Mesendoderm (in vitro differentiated cells): ENCODE results near the gene NPLOC4.
"Not testable (repeated sequence)": the region's sequence is repeated elsewhere in the genome, so short reads cannot be mapped to it uniquely, and the experiment has no call there.

Experiments used
- DNase-seq: peaks from one replicate; pipeline ENCODE4 v3.0.0; 2013
- H2AK5ac ChIP-seq: 2 replicates; pipeline ENCODE4 v1.6.1; 2013; ENCODE audit warnings: low read length, inconsistent platforms
- H2BK120ac ChIP-seq: 2 replicates; pipeline ENCODE4 v1.6.1; 2013; ENCODE audit warnings: low read depth, mild to moderate bottlenecking, low read length, moderate library complexity, mixed read lengths
- H2BK15ac ChIP-seq: replicated peaks from 2 replicates; pipeline ENCODE4 v1.6.1; 2013; ENCODE audit warnings: low read depth, mild to moderate bottlenecking, moderate library complexity
- H2BK5ac ChIP-seq: 2 replicates; pipeline ENCODE4 v1.6.1; 2013; ENCODE audit warnings: low read length, inconsistent platforms
- H3K18ac ChIP-seq: 2 replicates; pipeline ENCODE4 v1.6.1; 2013; ENCODE audit warnings: mild to moderate bottlenecking, low read length, mixed read lengths
- H3K23ac ChIP-seq: one replicate; pipeline ENCODE4 v1.6.1; 2013; ENCODE audit warnings: low read length
- H3K27ac ChIP-seq: 2 replicates; pipeline ENCODE4 v1.5.1; 2013; ENCODE audit warnings: low read depth, mild to moderate bottlenecking, inconsistent platforms, low read length, moderate library complexity
- H3K27me3 ChIP-seq: 2 replicates; pipeline ENCODE4 v1.6.1; 2013; ENCODE audit warnings: low read length, control low read depth, mild to moderate bottlenecking, inconsistent platforms; ENCODE audit not compliant: insufficient read depth, poor library complexity
- H3K36me3 ChIP-seq: 2 replicates; pipeline ENCODE4 v1.6.1; 2013; ENCODE audit warnings: low read length, inconsistent platforms; ENCODE audit not compliant: control insufficient read depth, insufficient read depth
- H3K4ac ChIP-seq: one replicate; pipeline ENCODE4 v1.6.1; 2013; ENCODE audit warnings: low read depth, mild to moderate bottlenecking, low read length, moderate library complexity
- H3K4me1 ChIP-seq: 2 replicates; pipeline ENCODE4 v1.6.1; 2013; ENCODE audit warnings: low read depth, low read length, inconsistent platforms; ENCODE audit not compliant: control insufficient read depth
- H3K4me2 ChIP-seq: 2 replicates; pipeline ENCODE4 v1.6.1; 2013; ENCODE audit warnings: low read length
- H3K4me3 ChIP-seq: 2 replicates; pipeline ENCODE4 v1.5.1; 2013; ENCODE audit warnings: mild to moderate bottlenecking, low read length
- H3K56ac ChIP-seq: one replicate; pipeline ENCODE4 v1.6.1; 2013; ENCODE audit warnings: low read length
- H3K79me1 ChIP-seq: 2 replicates; pipeline ENCODE4 v1.6.1; 2013; ENCODE audit warnings: low read length, inconsistent platforms
- H3K79me2 ChIP-seq: 2 replicates; pipeline ENCODE4 v1.6.1; 2013; ENCODE audit warnings: mild to moderate bottlenecking, low read length; ENCODE audit not compliant: control insufficient read depth, insufficient read depth
- H3K9ac ChIP-seq: 2 replicates; pipeline ENCODE4 v1.6.1; 2013; ENCODE audit warnings: low read length, inconsistent platforms
- H4K5ac ChIP-seq: one replicate; pipeline ENCODE4 v1.6.1; 2013; ENCODE audit warnings: low read length
- H4K8ac ChIP-seq: one replicate; pipeline ENCODE4 v1.6.1; 2013; ENCODE audit warnings: low read depth, mild to moderate bottlenecking, control low read depth, low read length, moderate library complexity
- WGBS: extraction: QIAGEN DNeasy Blood & Tissue Kit; methylation state at CpG from one replicate; pipeline ENCODE4 v1.1.7; 2013; ENCODE audit warnings: low lambda C conversion rate, missing lambda C conversion rate; ENCODE audit not compliant: insufficient coverage; ENCODE audit errors: extremely low coverage; 5-methylcytosine and 5-hydroxymethylcytosine counted together

The NPLOC4 gene

DNA sequence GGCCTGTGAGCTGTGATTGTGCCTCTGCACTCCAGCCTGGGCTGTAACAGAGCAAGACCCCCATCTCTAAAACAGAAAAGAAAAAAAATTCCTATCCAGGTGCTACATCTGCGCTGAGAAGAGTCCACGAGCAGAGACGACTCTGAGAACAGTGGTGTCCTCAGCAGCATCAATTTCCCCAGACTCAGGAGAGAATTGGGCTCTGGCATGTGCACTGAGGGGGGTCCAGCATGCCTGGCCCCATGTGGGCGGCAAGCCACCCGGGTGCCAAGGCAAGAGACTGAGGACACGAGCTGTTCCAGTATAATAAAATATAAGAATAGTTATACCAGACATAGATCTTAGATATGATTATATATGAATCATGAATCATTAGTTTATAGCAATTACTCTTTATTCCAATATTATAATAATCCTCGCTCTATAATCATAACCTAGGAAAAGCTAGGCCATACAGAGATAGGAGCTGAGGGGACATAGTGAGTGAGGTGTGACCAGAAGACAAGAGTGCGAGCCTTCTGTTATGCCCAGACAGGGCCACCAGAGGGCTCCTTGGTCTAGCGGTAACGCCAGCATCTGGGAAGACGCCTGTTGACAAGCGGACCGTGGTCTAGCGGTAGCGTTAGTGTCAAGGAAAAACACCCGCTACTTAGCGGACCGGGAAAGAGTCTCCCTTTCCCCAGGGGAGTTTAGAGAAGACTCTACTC, 38.8 kb upstream of the NPLOC4 start:
- H3K4ac ChIP-seq, H3K79me2 ChIP-seq, H2AK5ac ChIP-seq, H3K18ac ChIP-seq, H4K5ac ChIP-seq, H3K23ac ChIP-seq, H3K27me3 ChIP-seq, H3K79me1 ChIP-seq, H3K56ac ChIP-seq, H3K27ac ChIP-seq, H2BK5ac ChIP-seq, H3K4me1 ChIP-seq, H2BK120ac ChIP-seq, H3K9ac ChIP-seq, H2BK15ac ChIP-seq, H4K8ac ChIP-seq, H3K4me3 ChIP-seq, H3K4me2 ChIP-seq: not testable (repeated sequence)
- peaks cover 15% of the 10 kb centered on the region for H3K36me3 ChIP-seq
- WGBS: no CpG with 5 or more reads among the region's 18 CpGs
- DNase-seq: peak; percentile 38

DNA sequence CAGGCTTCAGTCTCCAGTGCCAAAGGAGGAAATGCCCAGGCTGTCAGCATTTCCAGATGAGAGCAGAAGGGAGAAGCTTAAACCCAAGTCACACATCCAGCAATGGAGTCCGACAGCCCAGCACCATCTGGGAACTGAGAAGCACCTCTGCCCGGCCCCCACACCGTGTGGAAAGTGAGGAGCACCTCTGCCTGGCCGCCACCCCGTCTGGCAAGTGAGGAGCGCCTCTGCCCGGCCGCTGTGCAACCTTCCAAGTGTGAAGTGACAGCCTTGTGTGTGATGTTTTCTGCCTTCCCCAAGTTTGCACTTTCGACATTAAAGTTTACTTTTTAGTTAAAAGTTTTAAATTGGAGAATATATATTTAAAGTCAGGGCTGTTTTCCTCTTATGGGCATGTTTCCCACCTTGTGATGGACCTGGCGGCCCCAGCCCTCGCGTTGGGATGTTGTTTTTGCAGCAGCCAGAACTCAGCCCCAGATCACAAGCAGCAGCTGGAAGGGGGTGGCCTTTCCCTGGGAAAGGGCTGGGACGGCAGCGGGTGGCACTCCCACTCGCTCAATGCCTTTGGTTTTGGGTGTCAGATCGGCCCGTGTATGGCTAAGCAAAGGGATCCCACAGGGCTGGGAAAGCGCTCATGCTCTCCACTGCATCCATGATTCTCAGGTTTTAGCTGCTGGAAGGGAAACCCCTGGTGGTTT, 36.8 kb upstream of the NPLOC4 start:
- Histone ChIP-seq H2BK5ac (no peak overlapping the region), H4K5ac (no peak overlapping the region), H3K79me2 (no peaks in the 10 kb centered on the region), H3K27me3 (no peaks in the 10 kb centered on the region), H3K56ac (no peak overlapping the region), H3K27ac (no peak overlapping the region), H3K18ac (no peak overlapping the region), H3K23ac (no peak overlapping the region), H3K4me3 (no peak overlapping the region), H3K9ac (no peak overlapping the region), H2AK5ac (no peak overlapping the region), H3K4ac (no peak overlapping the region), H3K79me1 (peaks cover 5% of the 10 kb centered on the region), H2BK15ac (no peak overlapping the region), H2BK120ac (no peak overlapping the region), H3K4me1 (no peaks in the 10 kb centered on the region), H3K4me2 (no peak overlapping the region), H4K8ac (no peak overlapping the region), H3K36me3 (peaks cover 19% of the 10 kb centered on the region)
- no CpG with 5 or more reads among the region's 18 CpGs for WGBS
- no peak for DNase-seq

DNA sequence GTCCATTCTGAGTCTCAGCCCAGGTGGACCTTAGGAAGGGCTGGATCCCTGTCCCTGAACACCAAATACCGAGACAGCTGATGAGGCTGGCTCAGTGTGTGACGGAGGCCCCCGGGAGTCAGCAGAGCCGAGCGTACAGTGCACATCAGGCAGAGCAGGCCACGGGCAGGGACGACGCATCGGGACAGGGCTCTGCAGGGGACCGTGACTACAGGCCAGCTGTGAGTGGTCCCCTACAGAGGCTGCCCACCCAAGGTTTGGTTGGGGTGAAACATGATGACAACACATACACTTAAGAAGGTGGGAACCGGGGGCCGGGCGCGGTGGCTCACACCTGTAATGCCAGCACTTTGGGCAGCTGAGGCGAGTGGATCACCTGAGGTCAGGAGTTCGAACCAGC, 36.0 kb upstream of the NPLOC4 start:
- Histone ChIP-seq H3K4ac (no peak overlapping the region), H3K56ac (no peak overlapping the region), H3K4me2 (no peak overlapping the region), H3K4me1 (peaks cover 2% of the 10 kb centered on the region), H3K79me2 (peaks cover 6% of the 10 kb centered on the region), H2BK120ac (no peak overlapping the region), H2AK5ac (no peak overlapping the region), H2BK5ac (no peak overlapping the region), H3K9ac (no peak overlapping the region), H4K8ac (no peak overlapping the region), H2BK15ac (no peak overlapping the region), H3K18ac (no peak overlapping the region), H4K5ac (no peak overlapping the region), H3K4me3 (no peak overlapping the region), H3K23ac (no peak overlapping the region), H3K27ac (no peak overlapping the region), H3K79me1 (peaks cover 10% of the 10 kb centered on the region), H3K36me3 (peaks cover 22% of the 10 kb centered on the region), H3K27me3 (no peaks in the 10 kb centered on the region)
- no CpG with 5 or more reads among the region's 16 CpGs for WGBS
- no peak for DNase-seq

DNA sequence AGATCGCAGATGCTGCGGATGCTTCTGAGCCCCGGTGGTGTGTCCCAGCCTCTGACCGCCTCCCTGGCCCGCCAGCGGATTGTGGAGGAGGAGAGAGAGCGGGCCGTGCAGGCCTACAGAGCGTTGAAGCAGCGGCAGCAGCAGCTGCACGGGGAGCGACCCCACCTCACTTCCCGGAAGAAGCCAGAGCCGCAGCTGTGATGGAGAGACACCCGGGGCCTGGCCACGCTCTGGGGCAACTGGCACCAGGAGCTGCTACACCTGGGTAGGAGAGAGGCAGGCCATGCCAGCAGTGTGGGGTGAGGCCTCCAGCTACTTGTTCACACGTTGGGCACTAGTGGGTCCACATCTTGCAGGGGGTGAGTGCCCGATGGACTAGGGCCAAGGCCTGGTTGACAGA, 35.6 kb upstream of the NPLOC4 start:
- H3K4ac ChIP-seq: no peak overlapping the region
- no peak overlapping the region for H3K18ac ChIP-seq
- H3K36me3 ChIP-seq: peaks cover 22% of the 10 kb centered on the region
- H3K4me1 ChIP-seq: peaks cover 5% of the 10 kb centered on the region
- H3K79me2 ChIP-seq: peaks cover 10% of the 10 kb centered on the region
- H2BK120ac ChIP-seq: no peak overlapping the region
- no peak for DNase-seq
- no peak overlapping the region for H3K4me2 ChIP-seq
- peaks cover 13% of the 10 kb centered on the region for H3K79me1 ChIP-seq
- no peak overlapping the region for H2BK15ac ChIP-seq
- no peak overlapping the region for H3K4me3 ChIP-seq
- no CpG with 5 or more reads among the region's 18 CpGs for WGBS
- no peaks in the 10 kb centered on the region for H3K27me3 ChIP-seq
- no peak overlapping the region for H3K9ac ChIP-seq
- no peak overlapping the region for H3K27ac ChIP-seq
- no peak overlapping the region for H3K56ac ChIP-seq
- no peak overlapping the region for H4K5ac ChIP-seq
- H2BK5ac ChIP-seq: no peak overlapping the region
- H3K23ac ChIP-seq: no peak overlapping the region
- H4K8ac ChIP-seq: no peak overlapping the region
- no peak overlapping the region for H2AK5ac ChIP-seq

DNA sequence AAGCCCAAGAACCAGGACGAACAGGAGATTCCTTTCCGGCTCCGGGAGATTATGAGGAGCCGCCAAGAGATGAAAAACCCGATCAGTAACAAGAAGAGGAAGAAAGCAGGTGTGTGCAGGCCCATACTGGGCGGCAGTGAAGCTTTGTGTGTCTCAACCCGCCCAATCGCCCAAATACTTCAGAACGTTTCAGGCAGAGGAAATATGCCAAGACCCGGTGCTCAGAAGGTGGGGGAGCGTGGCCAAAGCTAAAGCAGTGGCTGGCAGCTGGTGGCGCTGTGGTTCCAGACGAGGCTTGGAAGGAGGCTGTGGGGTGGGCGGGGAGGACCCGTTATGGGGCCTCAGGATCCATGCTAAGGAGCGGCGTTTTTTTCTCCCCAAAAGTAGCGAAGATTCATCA, 30.8 kb upstream of the NPLOC4 start:
- no peak overlapping the region for H3K23ac ChIP-seq
- H4K8ac ChIP-seq: no peak overlapping the region
- H2BK5ac ChIP-seq: no peak overlapping the region
- H2AK5ac ChIP-seq: no peak overlapping the region
- no peak overlapping the region for H2BK120ac ChIP-seq
- peaks cover 20% of the 10 kb centered on the region for H3K79me1 ChIP-seq
- peaks cover 17% of the 10 kb centered on the region for H3K36me3 ChIP-seq
- peak overlapping the region; percentile 25 for H3K4me2 ChIP-seq
- H3K18ac ChIP-seq: no peak overlapping the region
- H3K56ac ChIP-seq: peak overlapping the region; percentile 35
- H3K4me1 ChIP-seq: peaks cover 9% of the 10 kb centered on the region
- H3K27me3 ChIP-seq: no peaks in the 10 kb centered on the region
- H3K27ac ChIP-seq: no peak overlapping the region
- no CpG with 5 or more reads among the region's 18 CpGs for WGBS
- no peak overlapping the region for H2BK15ac ChIP-seq
- no peak overlapping the region for H4K5ac ChIP-seq
- H3K4me3 ChIP-seq: no peak overlapping the region
- peaks cover 18% of the 10 kb centered on the region for H3K79me2 ChIP-seq
- DNase-seq: peak; percentile 40
- H3K9ac ChIP-seq: peak overlapping the region; percentile 22
- H3K4ac ChIP-seq: no peak overlapping the region
